ENCODE results near the gene AKR1B1. TPM values are rescaled to one million over a fixed set of nuclear protein-coding genes. Genes with fewer than 3 reads are reported as not detected.

The AKR1B1 gene
- total RNA-seq, 4 donors from 2014 or later = 10.8 to 69.3 (median 40.8) TPM

DNA sequence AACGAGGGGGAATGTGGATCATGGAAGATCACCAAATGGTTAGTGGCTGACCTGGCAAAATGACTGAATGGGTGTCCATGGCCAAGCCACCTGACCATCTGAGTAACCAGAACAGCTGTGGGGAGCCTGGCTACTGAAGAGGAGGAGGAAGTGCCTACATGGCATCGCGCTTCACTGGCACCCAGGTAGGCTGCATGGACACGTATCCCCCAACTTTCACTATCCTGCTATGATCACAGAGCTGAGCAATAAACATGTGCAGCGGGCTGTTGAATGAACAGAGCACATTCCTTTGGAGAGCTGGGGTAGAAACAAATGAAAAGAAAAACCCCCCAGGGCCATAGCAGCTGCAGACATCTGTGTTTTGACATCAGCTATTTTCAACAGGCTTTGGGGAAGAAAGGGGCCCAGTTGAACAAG, 6.5 kb downstream of the AKR1B1 start:
- no peak overlapping the region for H3K4me3 ChIP-seq
- H3K4me1 ChIP-seq = no peaks in the 10 kb centered on the region
- intact Hi-C loops (cut with DNase I; ENCODE audit: low total_unique reads) = no loop called here
- no peak for TF ChIP-seq POLR2A (IDR thresholded peaks at IDR 0.05)
- TF ChIP-seq, protein P1, sequence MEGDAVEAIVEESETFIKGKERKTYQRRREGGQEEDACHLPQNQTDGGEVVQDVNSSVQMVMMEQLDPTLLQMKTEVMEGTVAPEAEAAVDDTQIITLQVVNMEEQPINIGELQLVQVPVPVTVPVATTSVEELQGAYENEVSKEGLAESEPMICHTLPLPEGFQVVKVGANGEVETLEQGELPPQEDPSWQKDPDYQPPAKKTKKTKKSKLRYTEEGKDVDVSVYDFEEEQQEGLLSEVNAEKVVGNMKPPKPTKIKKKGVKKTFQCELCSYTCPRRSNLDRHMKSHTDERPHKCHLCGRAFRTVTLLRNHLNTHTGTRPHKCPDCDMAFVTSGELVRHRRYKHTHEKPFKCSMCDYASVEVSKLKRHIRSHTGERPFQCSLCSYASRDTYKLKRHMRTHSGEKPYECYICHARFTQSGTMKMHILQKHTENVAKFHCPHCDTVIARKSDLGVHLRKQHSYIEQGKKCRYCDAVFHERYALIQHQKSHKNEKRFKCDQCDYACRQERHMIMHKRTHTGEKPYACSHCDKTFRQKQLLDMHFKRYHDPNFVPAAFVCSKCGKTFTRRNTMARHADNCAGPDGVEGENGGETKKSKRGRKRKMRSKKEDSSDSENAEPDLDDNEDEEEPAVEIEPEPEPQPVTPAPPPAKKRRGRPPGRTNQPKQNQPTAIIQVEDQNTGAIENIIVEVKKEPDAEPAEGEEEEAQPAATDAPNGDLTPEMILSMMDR (IDR thresholded peaks at IDR 0.05) = no peak
- H3K27me3 ChIP-seq = no peaks in the 10 kb centered on the region
- H3K9me3 ChIP-seq = no peaks in the 10 kb centered on the region
- DNase-seq = no peak
- H3K27ac ChIP-seq = no peak overlapping the region
- H3K36me3 ChIP-seq = no peaks in the 10 kb centered on the region

DNA sequence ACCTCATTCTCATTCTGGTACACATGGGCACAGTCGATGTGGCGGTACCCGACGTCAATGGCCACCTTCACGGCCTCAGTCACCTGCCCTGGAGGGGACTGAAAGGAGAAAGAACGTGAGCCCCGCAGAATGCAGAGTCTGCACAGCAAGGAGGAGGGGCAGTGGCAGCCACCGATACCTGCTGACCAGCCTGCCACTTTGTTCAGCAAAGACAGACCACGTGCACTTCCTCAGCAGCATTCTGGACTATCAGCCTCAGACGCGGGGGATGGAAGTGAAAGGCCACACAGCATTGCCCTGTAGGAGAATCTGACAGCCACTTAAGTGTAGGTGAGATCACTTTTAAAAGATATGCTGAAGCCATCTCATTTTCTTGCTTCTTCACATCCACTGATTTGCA, 7.2 kb downstream of the AKR1B1 start:
- TF ChIP-seq POLR2A (IDR thresholded peaks at IDR 0.05) = no peak
- TF ChIP-seq, protein P1 (IDR thresholded peaks at IDR 0.05) = no peak
- Histone ChIP-seq H3K4me3 (no peak overlapping the region), H3K27me3 (no peaks in the 10 kb centered on the region), H3K9me3 (no peaks in the 10 kb centered on the region), H3K27ac (no peak overlapping the region), H3K36me3 (no peaks in the 10 kb centered on the region), H3K4me1 (no peaks in the 10 kb centered on the region)
- no peak for DNase-seq
- intact Hi-C loops (cut with DNase I; ENCODE audit: low total_unique reads) = no loop called here

DNA sequence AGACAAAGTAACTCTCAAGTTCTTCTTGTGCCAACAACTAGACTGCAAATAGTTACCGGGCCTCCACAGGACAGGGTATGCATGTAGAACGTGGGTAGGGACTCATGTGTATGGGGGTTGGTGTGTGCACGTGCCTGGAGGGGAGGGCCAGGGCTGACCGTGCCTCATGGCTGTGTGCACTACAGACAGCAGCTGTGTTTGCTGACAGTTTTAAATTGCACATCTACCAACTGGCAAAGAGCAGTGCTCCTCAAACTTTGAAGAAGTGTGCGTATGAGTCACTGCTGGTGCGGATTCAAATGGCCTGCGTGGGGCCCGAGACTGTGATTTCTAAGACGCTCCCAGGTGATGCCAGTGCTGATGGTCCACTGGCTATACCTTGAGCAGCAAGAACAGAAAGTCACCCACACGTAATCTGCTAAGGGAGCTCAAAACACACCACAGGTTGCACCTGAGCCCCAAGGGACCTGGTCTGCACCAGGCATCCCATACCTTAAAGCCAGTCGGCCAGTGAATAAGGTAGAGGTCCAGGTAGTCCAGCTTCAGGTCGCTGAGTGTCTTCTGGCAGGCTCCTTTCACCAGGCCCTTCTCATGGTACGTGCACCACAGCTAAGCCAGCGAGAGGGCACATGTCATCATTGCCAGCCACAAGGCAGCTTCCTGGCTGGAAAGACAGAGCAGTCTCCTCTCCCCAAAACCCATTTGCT, 8.5 kb downstream of the AKR1B1 start:
- intact Hi-C loops (cut with DNase I; ENCODE audit: low total_unique reads) = no loop called here

DNA sequence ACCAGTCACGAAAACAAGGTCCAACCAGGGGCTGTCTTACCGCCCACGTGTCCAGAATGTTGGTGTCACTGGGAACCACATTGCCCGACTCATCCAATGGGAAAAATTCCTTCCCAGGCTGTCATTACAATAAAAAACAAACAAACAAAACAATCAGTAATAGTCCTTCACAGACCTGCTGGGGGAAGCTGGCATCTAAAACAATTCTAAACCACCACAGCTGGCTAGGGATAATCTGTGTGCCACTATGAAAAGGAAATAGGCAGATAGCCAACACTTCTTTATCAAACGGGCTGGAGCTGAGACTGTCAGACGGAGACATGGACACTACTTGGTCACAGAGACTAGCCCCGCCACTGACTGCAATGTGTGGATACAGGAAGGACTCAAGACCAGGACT, 9.2 kb downstream of the AKR1B1 start:
- Histone ChIP-seq H3K4me3 (no peak overlapping the region), H3K36me3 (no peaks in the 10 kb centered on the region), H3K27me3 (no peaks in the 10 kb centered on the region), H3K27ac (no peak overlapping the region), H3K9me3 (no peaks in the 10 kb centered on the region), H3K4me1 (no peaks in the 10 kb centered on the region)
- intact Hi-C loops (cut with DNase I; ENCODE audit: low total_unique reads) = no loop called here
- no peak for TF ChIP-seq POLR2A (IDR thresholded peaks at IDR 0.05)
- TF ChIP-seq, protein P1 (IDR thresholded peaks at IDR 0.05) = no peak
- DNase-seq = no peak

More for the DNA sequence above, 8.5 kb downstream of the AKR1B1 start:
- no peaks in the 10 kb centered on the region for H3K27me3 ChIP-seq
- no peak overlapping the region for H3K4me3 ChIP-seq
- no peak for TF ChIP-seq POLR2A (IDR thresholded peaks at IDR 0.05)
- TF ChIP-seq, protein P1 (IDR thresholded peaks at IDR 0.05) = no peak
- H3K27ac ChIP-seq = no peak overlapping the region
- no peaks in the 10 kb centered on the region for H3K9me3 ChIP-seq
- H3K4me1 ChIP-seq = no peaks in the 10 kb centered on the region
- no peaks in the 10 kb centered on the region for H3K36me3 ChIP-seq
- DNase-seq = no peak

DNA sequence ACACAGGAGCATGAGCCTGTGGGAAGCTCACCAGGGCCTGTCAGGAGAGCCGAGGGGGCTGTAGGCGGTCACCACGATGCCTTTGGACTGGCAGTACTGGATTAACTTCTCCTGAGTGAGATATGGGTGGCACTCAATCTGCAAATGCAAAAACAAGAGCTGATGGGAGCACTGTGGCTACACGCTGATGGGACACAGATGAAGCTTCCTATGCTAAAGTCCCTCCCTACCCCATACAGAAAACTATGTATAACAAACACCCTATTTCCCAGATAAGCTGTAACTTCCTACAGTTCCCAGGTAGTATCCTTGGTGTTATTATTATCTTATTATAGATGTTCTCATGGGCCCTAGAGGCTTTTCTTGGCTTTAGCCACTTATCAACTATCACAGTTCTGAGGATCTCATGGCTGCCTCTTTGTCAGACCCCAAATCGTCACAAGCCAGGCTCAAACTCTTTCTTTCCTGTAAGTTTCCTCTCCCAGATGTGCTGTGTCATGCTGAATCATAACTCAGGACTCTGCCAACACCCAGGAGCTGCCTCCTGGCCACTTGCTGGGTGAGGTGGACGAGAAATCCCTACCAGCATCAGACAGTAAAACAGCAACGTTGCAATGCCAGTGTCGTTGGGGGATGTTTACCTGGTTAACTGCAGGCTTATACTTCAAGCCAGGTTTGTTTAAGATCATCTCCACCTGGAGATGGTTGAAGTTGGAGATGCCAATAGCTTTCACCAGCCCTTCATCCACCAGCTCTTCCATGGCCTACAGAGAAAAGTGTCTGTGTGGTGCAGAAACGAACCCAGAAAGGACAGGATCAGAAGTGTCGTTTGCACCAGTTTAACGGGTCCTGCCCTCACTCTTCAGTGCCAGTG, 10.3 kb downstream of the AKR1B1 start:
- DNase-seq = no peak
- no peaks in the 10 kb centered on the region for H3K27me3 ChIP-seq
- H3K27ac ChIP-seq = no peak overlapping the region
- H3K4me3 ChIP-seq = no peak overlapping the region
- H3K36me3 ChIP-seq = no peaks in the 10 kb centered on the region
- H3K4me1 ChIP-seq = no peaks in the 10 kb centered on the region
- H3K9me3 ChIP-seq = no peaks in the 10 kb centered on the region
- intact Hi-C loops (cut with DNase I; ENCODE audit: low total_unique reads) = no loop called here
- TF ChIP-seq, protein P1 (IDR thresholded peaks at IDR 0.05) = no peak
- TF ChIP-seq POLR2A (IDR thresholded peaks at IDR 0.05) = no peak
